Aorta (tissue), 5 donors: ENCODE results near the gene VPS4B. TPM values are rescaled to one million over a fixed set of nuclear protein-coding genes. Genes with fewer than 3 reads are reported as not detected.

ENCODE experiments used
- ATAC-seq: fragments of 200-7000 bp; cut with Tn5 transposase; one replicate; pipeline ENCODE4 v1.9.1; 2022; ENCODE audit warnings: moderate library complexity; ENCODE audit not compliant: low FRiP score
- DNase-seq, 2 donors: peaks; one replicate each; pipeline ENCODE4 v3.0.0-alpha.2; 2020
- H3K27ac ChIP-seq, 2 donors: one replicate each; pipeline ENCODE4 v1.5.1; 2013; ENCODE audit warnings: low read length in 2 of 2, mild to moderate bottlenecking in 2 of 2, moderate library complexity in 2 of 2, control low read depth in 1 of 2, inconsistent platforms in 1 of 2, low read depth in 1 of 2
- H3K27me3 ChIP-seq, 2 donors: one replicate each; pipeline ENCODE4 v1.6.1; 2013; ENCODE audit warnings: control low read depth in 1 of 2, low read length in 1 of 2, mild to moderate bottlenecking in 1 of 2, moderate library complexity in 1 of 2; ENCODE audit not compliant: insufficient read depth in 2 of 2, control insufficient read depth in 1 of 2
- H3K36me3 ChIP-seq, 2 donors: one replicate each; pipeline ENCODE4 v1.6.1; 2013; ENCODE audit warnings: control low read depth in 1 of 2, low read length in 1 of 2, mild to moderate bottlenecking in 1 of 2; ENCODE audit not compliant: insufficient read depth in 2 of 2, control insufficient read depth in 1 of 2
- H3K4me1 ChIP-seq, 2 donors: one replicate each; pipeline ENCODE4 v1.6.1; 2013; ENCODE audit warnings: low read length in 2 of 2, control low read depth in 1 of 2, mild to moderate bottlenecking in 1 of 2, moderate library complexity in 1 of 2; ENCODE audit not compliant: insufficient read depth in 2 of 2, control insufficient read depth in 1 of 2
- H3K4me3 ChIP-seq, 2 donors: one replicate each; pipeline ENCODE4 v1.5.1; 2013; ENCODE audit warnings: low read length in 2 of 2, control low read depth in 1 of 2, mild to moderate bottlenecking in 1 of 2
- H3K9me3 ChIP-seq: one replicate; pipeline ENCODE4 v1.6.1; 2013; ENCODE audit warnings: mild to moderate bottlenecking, low read length; ENCODE audit not compliant: control insufficient read depth
- WGBS, 2 donors: extraction: QIAGEN DNeasy Blood & Tissue Kit; methylation state at CpG; one replicate each; pipeline ENCODE4 v1.1.7; 2013; 5-methylcytosine and 5-hydroxymethylcytosine counted together
- intact Hi-C, 2 donors: fragments of 100-400 bp; cut with DNase I; formaldehyde crosslinking; loops; one replicate each; pipeline versions ENCODE4 v1.14.2 to v1.15.0; 2022
- polyA plus RNA-seq, 2 donors: library from polyadenylated mRNA; stranded (reverse); fragments of 200-250 nt; gene quantifications; one replicate each; pipeline ENCODE4 v1.2.3, GENCODE V29; 2013
- total RNA-seq, 2 donors: library from RNA; stranded (reverse); fragmentation: NEBNext Ultra II Directional; extraction: Animal tissue kit (Norgen Biotek cat#: 25700); gene quantifications; one replicate each; pipeline ENCODE4 v1.2.1, GENCODE V29; 2021
- donor health status: healthy with polysubstance abuse.
- donor health status: Bipolar disorder and iron deficiency.
- donor health status: DM: no; HTN: no; CAD: no.
- donor health status: DM: no; HTN: no; CAD: no.
- donor health status: DM: yes; HTN: yes; CAD: no.

The VPS4B gene
- total and polyA plus RNA-seq, 4 donors: 22.3 to 58.3 (median 39.8) TPM

- intact Hi-C loops: no loop called here
- ATAC-seq: no peak
- H3K36me3 ChIP-seq: peaks cover 4 to 6% of the 10 kb centered on the region in 2 donors
These were observed 9.3 kb downstream of the VPS4B start for GRCh38 chr18:63412953-63413352.

GRCh38 chr18:63410792-63411191 is 11.5 kb downstream of the VPS4B start:
- Histone ChIP-seq H3K27ac (no peak overlapping the region), H3K27me3 (no peaks in the 10 kb centered on the region), H3K4me1 (no peaks in the 10 kb centered on the region), H3K36me3 (peaks cover 0 to 6% of the 10 kb centered on the region in 2 donors), H3K9me3 (no peaks in the 10 kb centered on the region), H3K4me3 (no peak overlapping the region)
- no peak for DNase-seq
- no peak for ATAC-seq
- intact Hi-C loops: no loop called here
- WGBS, 2 donors: 82 to 83% methylated on average over 4 of the region's 4 CpGs

More at GRCh38 chr18:63412953-63413352, 9.3 kb downstream of the VPS4B start:
- no peak overlapping the region for H3K4me3 ChIP-seq
- no peaks in the 10 kb centered on the region for H3K9me3 ChIP-seq
- H3K27ac ChIP-seq: no peak overlapping the region
- H3K27me3 ChIP-seq: no peaks in the 10 kb centered on the region
- WGBS, 2 donors: 74 to 92% methylated on average over 4 of the region's 4 CpGs
- H3K4me1 ChIP-seq: no peaks in the 10 kb centered on the region
- no peak for DNase-seq

DNA sequence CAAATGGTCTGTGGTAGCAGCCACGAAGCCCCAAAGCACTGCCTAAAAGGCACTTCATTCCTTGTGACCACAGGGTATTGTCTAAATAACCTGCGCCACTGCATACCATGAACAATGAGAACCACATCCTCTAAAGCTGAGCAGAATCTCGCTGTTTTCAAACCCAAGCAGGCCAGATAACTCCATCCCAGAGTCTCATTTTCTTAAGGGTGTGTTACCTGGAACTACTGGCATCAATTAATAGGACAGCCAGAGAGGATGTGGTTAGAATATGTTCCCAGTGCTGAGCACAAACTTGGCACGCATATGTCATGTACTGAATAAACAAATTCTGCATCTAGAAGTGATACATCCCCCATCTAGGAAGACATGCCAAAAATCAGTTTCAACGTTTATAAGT is 13.0 kb downstream of the VPS4B start:
- H3K36me3 ChIP-seq: peaks cover 0 to 4% of the 10 kb centered on the region in 2 donors
- no peaks in the 10 kb centered on the region for H3K9me3 ChIP-seq
- H3K4me1 ChIP-seq: no peaks in the 10 kb centered on the region
- no peak for DNase-seq
- no peak for ATAC-seq
- no peaks in the 10 kb centered on the region for H3K27me3 ChIP-seq
- 77 to 78% methylated on average over 5 of the region's 5 CpGs for WGBS, 2 donors
- no peak overlapping the region for H3K27ac ChIP-seq
- intact Hi-C loops: no loop called here
- no peak overlapping the region for H3K4me3 ChIP-seq

- Histone ChIP-seq H3K4me1 (no peaks in the 10 kb centered on the region), H3K4me3 (no peak overlapping the region), H3K9me3 (no peaks in the 10 kb centered on the region), H3K36me3 (peaks cover 0 to 4% of the 10 kb centered on the region in 2 donors), H3K27ac (no peak overlapping the region), H3K27me3 (no peaks in the 10 kb centered on the region)
- 59 to 66% methylated on average over 1 of the region's 1 CpG for WGBS, 2 donors
- no peak for ATAC-seq
- intact Hi-C loops: no loop called here
- no peak for DNase-seq
These were observed 14.5 kb downstream of the VPS4B start for GRCh38 chr18:63407734-63408133.

DNA sequence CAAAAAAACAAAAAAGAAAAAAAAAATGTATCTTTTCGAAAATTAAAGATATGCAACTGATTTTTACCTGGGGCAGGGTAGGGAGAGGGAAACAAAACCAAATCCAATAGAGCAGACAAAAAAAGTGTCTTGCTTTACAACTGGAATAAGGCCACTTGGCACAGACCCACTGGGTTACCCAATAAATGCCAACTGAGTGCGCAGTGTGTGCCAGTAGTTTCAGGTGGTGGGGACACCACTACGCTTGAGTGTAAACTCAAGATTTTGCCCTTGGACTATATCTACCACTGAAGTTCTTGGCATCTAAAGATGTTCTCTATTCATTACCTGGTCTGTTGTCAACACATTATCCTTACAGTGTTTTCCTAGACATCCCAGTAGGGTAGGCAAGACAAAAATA is 16.3 kb downstream of the VPS4B start:
- no peaks in the 10 kb centered on the region for H3K9me3 ChIP-seq
- no peaks in the 10 kb centered on the region for H3K27me3 ChIP-seq
- intact Hi-C loops: no loop called here
- H3K4me1 ChIP-seq: no peaks in the 10 kb centered on the region
- 41 to 49% methylated on average over 3 of the region's 3 CpGs for WGBS, 2 donors
- no peak for ATAC-seq
- no peak for DNase-seq
- peaks cover 6% of the 10 kb centered on the region in 2 donors for H3K36me3 ChIP-seq
- H3K4me3 ChIP-seq: no peak overlapping the region
- no peak overlapping the region for H3K27ac ChIP-seq

DNA sequence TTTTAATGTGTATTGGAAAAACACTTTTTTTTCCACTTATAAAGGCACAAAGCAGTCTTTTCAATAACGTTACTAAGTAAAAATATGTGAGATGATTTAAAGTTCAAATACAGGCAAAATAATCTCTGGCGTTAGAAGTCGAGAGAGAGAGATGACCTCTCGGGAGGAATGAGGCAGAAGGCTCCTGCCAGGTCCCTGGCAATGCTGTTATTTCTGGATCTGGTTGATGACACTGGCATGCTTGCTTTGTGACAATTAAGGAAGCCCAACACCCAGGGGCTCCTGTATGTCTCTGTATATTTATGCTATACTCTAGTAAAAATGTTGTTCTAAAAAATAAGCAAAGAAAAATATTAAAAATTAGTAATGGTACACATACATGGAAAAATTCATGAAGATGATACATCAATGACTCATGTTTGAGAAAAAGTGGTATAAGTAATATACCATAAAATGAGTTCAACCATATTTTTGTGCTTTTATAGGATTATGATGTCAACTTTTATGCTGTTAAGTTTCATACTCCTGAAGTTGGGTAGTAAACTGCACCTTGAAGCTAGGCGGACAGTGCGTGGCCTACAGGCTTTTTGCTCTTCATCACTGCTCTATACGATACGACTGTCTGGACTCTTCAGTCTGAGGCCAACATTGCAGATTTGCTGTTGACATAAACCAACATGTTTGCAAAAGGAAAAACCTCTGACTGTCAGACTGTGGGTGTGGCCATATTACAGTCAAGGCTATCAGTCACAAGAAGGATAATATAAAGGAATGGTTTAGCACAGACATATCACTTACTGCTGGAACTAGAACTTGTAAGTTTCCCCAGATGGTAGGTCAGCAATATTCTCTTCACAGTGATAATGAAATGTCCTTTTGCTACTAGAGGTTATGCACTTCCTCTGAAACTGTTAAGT is 19.8 kb downstream of the VPS4B start:
- Histone ChIP-seq H3K4me1 (no peaks in the 10 kb centered on the region), H3K9me3 (no peaks in the 10 kb centered on the region), H3K27me3 (no peaks in the 10 kb centered on the region), H3K4me3 (no peak overlapping the region), H3K27ac (no peak overlapping the region), H3K36me3 (peaks cover 2 to 12% of the 10 kb centered on the region in 2 donors)
- ATAC-seq: no peak
- no peak for DNase-seq
- 80 to 81% methylated on average over 8 of the region's 8 CpGs for WGBS, 2 donors
- intact Hi-C loops: no loop called here

DNA sequence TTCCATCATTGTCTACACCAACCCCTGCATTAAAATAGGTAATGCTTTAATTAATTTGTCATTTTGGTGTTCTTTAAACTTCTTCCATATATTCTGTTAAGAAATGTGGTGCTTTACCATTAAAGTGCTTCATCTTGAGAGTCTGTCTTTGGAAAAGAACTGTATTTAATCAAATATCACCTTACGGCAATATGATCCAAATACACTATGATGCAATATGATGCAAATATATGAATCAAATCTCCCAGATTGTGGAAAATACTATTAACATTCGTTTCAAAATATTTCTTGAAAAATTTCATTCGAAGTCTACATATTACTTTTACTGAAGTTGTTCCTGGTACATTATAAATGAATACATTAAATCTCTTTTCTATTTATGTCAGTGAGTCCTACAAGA is 23.0 kb downstream of the VPS4B start:
- Histone ChIP-seq H3K9me3 (no peaks in the 10 kb centered on the region), H3K27me3 (no peaks in the 10 kb centered on the region), H3K27ac (no peak overlapping the region), H3K36me3 (peaks cover 2 to 15% of the 10 kb centered on the region in 2 donors), H3K4me3 (no peak overlapping the region), H3K4me1 (no peaks in the 10 kb centered on the region)
- WGBS, 2 donors: 94 to 97% methylated on average over 3 of the region's 3 CpGs
- DNase-seq: no peak
- ATAC-seq: no peak
- intact Hi-C loops: no loop called here

DNA sequence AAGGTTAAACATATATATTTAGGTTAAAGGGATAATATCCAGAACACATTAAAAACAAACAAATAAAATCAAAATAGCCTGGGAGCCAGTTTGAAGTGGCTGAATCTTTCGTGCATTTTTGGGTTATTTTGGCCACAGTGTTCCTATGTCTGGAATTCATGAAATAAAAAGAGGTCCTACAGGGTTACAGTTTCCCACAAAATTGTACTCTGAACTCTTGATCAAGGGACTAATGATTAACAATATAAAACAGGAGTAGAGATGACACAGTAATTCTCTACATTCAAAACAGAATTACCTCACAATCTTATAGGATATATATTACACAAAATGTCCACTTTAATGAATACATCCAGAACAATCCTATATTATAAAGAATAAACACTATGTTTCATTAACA is 24.9 kb downstream of the VPS4B start:
- H3K4me3 ChIP-seq: no peak overlapping the region
- no peaks in the 10 kb centered on the region for H3K9me3 ChIP-seq
- H3K27ac ChIP-seq: no peak overlapping the region
- H3K4me1 ChIP-seq: no peaks in the 10 kb centered on the region
- WGBS, 2 donors: 52 to 62% methylated on average over 1 of the region's 1 CpG
- intact Hi-C loops: no loop called here
- H3K36me3 ChIP-seq: peaks cover 2 to 15% of the 10 kb centered on the region in 2 donors
- no peaks in the 10 kb centered on the region for H3K27me3 ChIP-seq
- DNase-seq (no peak), ATAC-seq (no peak)

DNA sequence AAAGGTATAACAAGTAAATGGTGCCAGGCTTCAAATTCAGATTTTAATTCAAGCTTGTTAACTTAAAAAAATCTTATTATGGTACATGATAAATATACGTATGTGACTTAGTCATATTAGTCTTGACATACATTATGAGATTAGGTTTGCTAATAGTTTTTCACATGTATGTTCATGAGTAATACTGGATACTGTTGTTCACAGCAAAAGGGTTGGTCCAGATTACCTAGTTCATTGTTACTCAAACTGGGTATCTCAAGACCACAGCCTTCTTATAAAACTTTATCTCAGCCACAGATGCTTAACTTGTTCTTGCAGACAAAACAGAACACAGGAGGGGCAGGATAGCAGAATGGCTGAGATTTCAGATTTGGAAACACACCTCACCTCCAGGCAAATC is 26.8 kb downstream of the VPS4B start:
- H3K27me3 ChIP-seq: no peaks in the 10 kb centered on the region
- peaks cover 0 to 6% of the 10 kb centered on the region in 2 donors for H3K36me3 ChIP-seq
- H3K4me3 ChIP-seq: no peak overlapping the region
- H3K4me1 ChIP-seq: no peaks in the 10 kb centered on the region
- no peaks in the 10 kb centered on the region for H3K9me3 ChIP-seq
- 83 to 92% methylated on average over 1 of the region's 1 CpG for WGBS, 2 donors
- DNase-seq (no peak), ATAC-seq (no peak)
- no peak overlapping the region for H3K27ac ChIP-seq
- intact Hi-C loops: no loop called here
